ENCODE results near the gene FAM240A.

Gene FAM240A

DNA sequence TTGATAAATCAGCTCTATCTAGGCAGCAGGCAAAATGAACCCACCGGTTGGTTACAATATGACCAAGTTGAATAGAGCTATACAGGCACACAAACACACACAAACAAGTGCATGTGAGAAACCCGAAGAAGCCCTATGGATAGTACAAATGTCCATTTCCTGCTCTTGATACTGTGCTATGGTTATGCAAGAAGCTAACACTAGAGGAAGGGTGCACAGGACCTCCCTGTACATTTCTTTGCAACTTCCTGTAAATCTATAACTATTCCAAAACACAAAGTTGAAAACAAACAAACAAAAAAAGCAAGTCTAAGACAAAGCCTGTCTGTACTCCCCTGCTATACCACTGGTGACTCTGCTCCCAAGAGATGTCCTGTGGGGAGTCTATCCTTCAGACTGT, 8.2 kb upstream of the FAM240A start:
- Mint-ChIP-seq H3K36me3 (no peaks in the 10 kb centered on the region), H3K27ac (no peak overlapping the region), H3K4me1 (no peaks in the 10 kb centered on the region), H3K27me3 (no peaks in the 10 kb centered on the region), H3K9me3 (no peaks in the 10 kb centered on the region), H3K4me3 (no peak overlapping the region)
- ATAC-seq (replicated peaks) (no peak), DNase-seq (no peak)

DNA sequence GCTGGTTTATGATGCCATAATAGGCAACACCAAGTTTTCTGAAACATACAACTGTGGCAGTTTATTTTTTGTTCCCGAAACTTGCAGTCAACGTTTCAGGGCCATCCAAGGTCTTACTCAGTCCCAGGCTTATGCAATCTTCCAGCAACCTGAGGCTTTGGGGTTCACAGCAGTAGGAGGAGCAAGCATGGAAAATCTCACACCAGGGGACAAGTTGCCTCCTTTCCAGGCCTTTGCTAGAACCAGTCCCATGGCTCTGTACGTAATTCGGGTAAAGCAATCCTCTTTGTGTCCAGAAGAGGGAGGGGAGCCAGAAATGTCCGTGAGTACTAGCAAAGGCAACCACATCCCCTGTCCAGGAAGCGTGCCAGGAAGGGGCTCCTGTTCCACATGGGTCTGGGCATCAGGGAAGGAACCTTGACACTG, 4.7 kb upstream of the FAM240A start:
- no peak for DNase-seq
- Mint-ChIP-seq H3K27me3 (peaks cover 4 to 5% of the 10 kb centered on the region in 2 donors), H3K9me3 (no peaks in the 10 kb centered on the region), H3K4me1 (no peaks in the 10 kb centered on the region), H3K27ac (no peak overlapping the region), H3K36me3 (no peaks in the 10 kb centered on the region), H3K4me3 (no peak overlapping the region)
- no peak for ATAC-seq (replicated peaks)

DNA sequence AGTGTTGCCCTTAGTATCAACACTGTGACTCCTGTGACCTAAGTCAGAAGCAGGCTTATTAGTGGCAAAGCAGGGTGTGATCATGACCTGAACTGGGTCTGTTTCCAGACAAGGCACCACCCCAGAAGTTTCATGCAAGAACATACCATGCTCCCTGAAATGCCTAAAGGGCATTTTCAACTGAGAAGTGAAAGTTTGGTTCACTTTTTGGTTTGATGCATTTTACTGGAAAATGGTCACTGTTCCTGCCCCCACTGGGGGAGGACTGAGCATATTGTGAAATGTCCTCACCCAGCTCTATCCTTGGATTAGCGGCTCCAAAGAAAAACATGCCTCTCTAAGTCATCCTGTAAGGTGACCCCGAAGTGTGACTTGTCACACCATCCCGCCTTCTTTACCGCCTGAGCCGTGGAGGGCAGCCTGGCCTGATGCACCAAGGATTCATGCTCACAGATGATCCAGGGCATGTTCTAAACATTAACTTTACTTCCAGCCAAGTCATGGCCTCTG, 3.1 kb upstream of the FAM240A start:
- Mint-ChIP-seq H3K9me3 (no peaks in the 10 kb centered on the region), H3K27ac (no peak overlapping the region), H3K4me1 (no peaks in the 10 kb centered on the region), H3K36me3 (no peaks in the 10 kb centered on the region), H3K4me3 (no peak overlapping the region), H3K27me3 (peaks cover 9 to 11% of the 10 kb centered on the region in 2 donors)
- DNase-seq (no peak), ATAC-seq (replicated peaks) (no peak)

DNA sequence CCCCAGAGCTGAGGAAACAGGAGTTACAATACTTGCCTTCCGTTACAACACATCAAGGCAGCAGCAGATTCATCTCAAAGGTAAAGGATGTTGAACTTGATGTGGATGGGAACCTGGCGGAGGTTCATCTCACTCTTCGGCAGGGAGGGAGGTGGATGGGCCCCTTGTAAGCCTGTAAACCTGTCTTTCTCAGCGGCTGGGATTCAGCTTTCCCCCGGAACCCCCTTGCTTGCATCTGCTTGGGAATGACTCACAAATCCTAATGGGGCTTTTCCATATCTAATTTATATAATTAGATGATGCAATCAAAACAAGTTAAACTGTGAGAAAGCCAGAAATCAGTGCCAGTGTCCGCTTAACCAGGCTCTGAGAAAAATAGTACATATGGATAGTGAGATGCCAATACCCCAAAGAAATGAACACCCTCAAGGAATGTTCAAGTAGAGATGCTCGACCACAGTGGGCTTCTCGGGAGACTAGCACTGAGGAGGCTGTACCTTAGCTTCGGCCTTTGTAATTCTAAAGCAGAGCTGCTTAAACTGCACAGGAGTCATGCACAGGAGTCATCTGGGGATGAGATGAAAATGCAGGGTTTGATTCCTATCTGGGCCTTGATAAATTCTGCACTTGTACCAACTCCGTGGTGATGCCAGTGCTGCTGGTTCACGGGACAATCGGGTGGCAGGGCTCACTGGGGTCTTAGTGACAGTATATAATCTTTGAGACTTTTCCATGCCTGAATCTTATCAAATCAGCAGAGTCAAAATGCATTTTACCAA, 2.2 kb upstream of the FAM240A start:
- Mint-ChIP-seq H3K9me3 (no peaks in the 10 kb centered on the region), H3K27ac (no peak overlapping the region), H3K4me1 (no peaks in the 10 kb centered on the region), H3K36me3 (no peaks in the 10 kb centered on the region), H3K27me3 (peaks cover 10 to 14% of the 10 kb centered on the region in 2 donors), H3K4me3 (no peak overlapping the region)
- DNase-seq (no peak), ATAC-seq (replicated peaks) (no peak)

DNA sequence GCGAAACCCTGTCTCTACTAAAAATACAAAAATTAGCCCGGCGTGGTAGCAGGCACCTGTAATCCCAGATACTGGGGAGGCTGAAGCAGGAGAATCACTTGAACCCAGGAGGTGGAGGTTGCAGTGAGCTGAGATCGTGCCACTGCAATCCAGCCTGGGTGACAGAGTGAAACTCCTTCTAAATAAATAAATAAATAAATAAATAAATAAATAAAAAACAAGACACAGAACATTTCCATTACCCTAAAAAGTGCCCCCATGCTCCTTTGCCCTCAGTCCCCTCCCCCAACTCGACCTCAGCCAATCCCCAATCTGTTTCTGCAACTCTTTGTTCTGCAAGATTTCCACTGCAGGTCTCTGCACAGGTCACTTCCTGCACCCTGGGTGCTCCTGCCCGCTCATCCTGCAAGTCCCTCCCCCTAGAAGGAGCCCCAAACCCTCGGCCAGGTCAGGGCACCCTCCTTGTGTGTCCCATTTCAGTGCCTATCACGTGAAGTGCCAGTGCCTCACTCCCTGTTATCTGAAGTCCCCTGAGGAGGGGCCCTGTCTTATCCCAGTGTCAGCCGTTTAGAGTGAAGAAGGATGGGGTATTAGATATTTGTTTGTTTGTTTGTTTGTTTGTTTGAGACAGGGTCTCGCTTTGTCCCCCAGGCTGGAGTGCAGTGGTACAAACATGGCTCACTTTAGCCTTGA, 1.1 kb downstream of the FAM240A start:
- Mint-ChIP-seq H3K4me1 (no peaks in the 10 kb centered on the region), H3K36me3 (no peaks in the 10 kb centered on the region), H3K9me3 (no peaks in the 10 kb centered on the region), H3K4me3 (no peak overlapping the region), H3K27me3 (peaks cover 25 to 29% of the 10 kb centered on the region in 2 donors), H3K27ac (no peak overlapping the region)
- no peak for ATAC-seq (replicated peaks)
- no peak for DNase-seq

DNA sequence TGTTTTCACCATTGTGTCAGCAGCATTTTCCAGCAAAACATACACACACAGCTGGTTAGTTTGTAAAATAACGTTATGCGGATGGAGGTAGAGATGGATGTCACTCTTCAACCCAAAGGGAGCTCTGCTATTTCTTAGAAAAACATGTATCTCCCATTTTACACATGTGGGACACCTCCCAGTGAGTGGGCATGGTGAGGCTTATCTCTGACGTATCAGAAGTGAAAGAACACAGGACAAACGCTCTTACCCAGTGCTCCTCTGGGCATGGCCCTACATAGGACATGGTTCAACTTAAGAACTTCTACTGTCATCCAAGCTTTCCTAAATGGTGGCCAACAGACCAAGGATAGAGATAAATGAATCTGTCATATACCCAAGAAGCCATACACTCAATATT, 2.1 kb downstream of the FAM240A start:
- no peak for ATAC-seq (replicated peaks)
- DNase-seq: no peak
- Mint-ChIP-seq H3K36me3 (no peaks in the 10 kb centered on the region), H3K4me3 (no peak overlapping the region), H3K9me3 (no peaks in the 10 kb centered on the region), H3K27me3 (peaks cover 25 to 37% of the 10 kb centered on the region in 2 donors), H3K4me1 (no peaks in the 10 kb centered on the region), H3K27ac (no peak overlapping the region)

DNA sequence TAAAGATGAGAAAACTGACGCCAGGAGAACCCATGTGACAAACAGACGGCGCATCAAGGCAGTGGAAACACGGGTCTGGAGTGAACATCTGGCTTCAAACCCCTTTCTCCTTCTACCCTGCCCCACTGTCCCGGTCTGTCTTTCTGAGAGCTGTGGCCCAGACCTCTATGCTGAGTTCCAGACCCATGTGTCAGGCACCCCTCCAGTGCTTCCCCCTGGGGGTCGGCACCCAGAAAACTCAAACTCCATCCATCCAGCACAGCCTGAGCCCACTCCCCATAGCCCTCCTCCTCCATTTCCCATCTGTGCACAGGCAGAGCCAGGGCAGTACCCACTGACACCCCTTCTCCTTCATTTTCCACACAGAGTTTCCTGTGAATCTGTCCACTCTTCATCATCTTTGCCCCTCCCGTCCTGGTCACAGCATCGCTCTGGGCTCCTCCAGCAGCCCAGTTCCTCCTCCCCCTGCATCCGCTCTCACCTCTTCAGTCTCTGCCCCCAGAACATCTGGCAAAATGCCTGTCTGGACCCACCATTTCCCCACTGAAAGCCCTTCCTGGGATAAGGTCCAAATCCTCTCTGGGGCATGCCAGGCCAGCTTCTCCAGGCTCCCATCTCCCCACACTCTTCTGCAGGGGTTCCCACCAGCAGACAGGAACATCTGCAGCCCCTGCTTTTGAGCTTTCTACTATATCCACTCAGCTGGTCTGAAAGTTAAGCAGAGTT, 2.9 kb downstream of the FAM240A start:
- Mint-ChIP-seq H3K27me3 (peaks cover 29 to 45% of the 10 kb centered on the region in 2 donors), H3K27ac (no peak overlapping the region), H3K4me1 (no peaks in the 10 kb centered on the region), H3K9me3 (no peaks in the 10 kb centered on the region), H3K4me3 (no peak overlapping the region), H3K36me3 (no peaks in the 10 kb centered on the region)
- DNase-seq (no peak), ATAC-seq (replicated peaks) (no peak)

DNA sequence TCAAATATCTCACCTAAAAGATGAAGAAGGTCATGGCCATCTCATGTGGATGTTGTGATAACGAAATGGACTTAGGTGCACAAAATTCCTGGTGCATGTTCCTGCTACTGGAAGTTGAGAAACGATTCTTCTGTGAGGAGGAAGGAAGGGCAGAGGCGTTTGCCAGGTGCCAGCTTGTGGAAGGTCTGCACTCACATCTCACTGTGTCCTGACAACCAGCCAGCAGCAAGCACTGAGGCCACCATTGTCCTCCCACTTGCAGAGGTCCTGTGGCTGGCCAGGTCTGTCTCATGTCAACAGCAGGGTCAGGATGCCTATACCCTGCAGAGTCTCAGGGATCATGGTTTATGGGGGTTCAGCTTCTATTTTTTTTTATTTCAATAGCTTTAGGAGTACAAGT, 3.7 kb downstream of the FAM240A start:
- ATAC-seq (replicated peaks) (no peak), DNase-seq (no peak)
- H3K4me3 Mint-ChIP-seq: no peak overlapping the region
- no peak overlapping the region for H3K27ac Mint-ChIP-seq
- no peaks in the 10 kb centered on the region for H3K9me3 Mint-ChIP-seq
- no peaks in the 10 kb centered on the region for H3K4me1 Mint-ChIP-seq
- peaks cover 27 to 46% of the 10 kb centered on the region in 2 donors for H3K27me3 Mint-ChIP-seq
- no peaks in the 10 kb centered on the region for H3K36me3 Mint-ChIP-seq

DNA sequence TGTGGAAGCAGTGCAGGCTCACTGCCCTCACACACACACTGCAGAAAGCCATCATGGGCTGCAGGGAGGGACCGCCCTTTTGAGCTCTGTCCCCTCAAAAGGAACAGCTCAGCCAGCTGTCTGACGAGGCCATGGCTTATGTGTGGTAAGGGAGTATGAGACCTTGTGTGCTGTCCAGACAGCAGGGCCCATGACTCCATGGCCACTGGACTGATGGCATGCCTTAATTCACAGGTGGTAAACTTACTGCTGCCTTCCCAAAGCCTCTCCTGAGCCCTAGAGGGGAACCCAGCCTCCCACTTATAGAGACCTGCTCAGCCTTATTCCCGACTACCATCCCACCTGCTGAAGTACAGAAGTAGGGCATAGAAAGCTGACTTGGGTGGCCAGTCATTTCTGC, 5.6 kb downstream of the FAM240A start:
- no peaks in the 10 kb centered on the region for H3K9me3 Mint-ChIP-seq
- peaks cover 25 to 44% of the 10 kb centered on the region in 2 donors for H3K27me3 Mint-ChIP-seq
- H3K4me1 Mint-ChIP-seq: no peaks in the 10 kb centered on the region
- H3K36me3 Mint-ChIP-seq: no peaks in the 10 kb centered on the region
- DNase-seq (no peak), ATAC-seq (replicated peaks) (no peak)
- H3K4me3 Mint-ChIP-seq: no peak overlapping the region
- no peak overlapping the region for H3K27ac Mint-ChIP-seq

DNA sequence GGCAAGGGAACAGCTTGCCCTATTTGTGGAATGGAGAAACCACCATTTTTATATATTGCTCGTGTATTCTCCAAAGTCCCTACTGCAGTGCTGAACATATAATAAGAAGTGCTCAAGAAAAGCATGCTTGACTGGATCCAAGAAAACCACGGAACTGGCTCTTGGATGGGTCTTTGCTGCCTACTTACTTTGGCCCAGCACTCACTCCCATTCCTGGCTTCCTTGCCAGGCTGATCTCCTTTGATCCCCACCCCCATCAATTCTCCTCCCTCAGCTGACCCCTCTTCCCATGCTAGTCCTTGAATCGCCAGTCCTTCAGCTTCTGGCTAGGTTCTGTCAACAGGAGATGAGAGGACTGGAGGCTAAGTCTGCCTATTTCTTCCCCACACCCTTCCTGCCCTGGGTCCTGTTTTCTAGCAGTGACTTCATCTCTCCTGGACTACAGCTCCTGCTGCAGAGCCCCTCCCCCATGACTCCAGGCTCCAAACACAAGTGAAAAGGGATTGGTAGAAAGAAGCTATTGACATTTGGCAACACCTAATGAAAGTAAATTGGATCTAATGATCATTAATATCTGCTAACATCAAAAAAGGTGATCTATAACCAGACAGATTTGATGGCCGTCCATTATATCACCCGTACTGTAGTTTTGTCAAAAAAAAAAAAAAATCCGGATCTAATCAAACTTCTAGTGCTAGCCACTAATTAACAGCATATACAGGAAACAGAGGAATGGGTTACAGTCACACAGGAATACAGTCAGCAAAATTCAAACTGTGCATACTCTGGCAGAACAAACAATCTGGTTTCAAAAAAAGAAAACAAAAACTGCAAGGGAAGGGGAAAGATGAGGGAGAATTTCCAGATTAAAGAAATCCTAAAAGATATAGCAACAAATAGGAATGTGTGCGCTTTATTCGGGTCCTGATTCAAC, 7.8 kb downstream of the FAM240A start:
- ATAC-seq (replicated peaks) (no peak), DNase-seq (no peak)
- Mint-ChIP-seq H3K27ac (no peak overlapping the region), H3K4me1 (no peaks in the 10 kb centered on the region), H3K36me3 (no peaks in the 10 kb centered on the region), H3K4me3 (no peak overlapping the region), H3K9me3 (no peaks in the 10 kb centered on the region), H3K27me3 (peaks cover 19 to 43% of the 10 kb centered on the region in 2 donors)

DNA sequence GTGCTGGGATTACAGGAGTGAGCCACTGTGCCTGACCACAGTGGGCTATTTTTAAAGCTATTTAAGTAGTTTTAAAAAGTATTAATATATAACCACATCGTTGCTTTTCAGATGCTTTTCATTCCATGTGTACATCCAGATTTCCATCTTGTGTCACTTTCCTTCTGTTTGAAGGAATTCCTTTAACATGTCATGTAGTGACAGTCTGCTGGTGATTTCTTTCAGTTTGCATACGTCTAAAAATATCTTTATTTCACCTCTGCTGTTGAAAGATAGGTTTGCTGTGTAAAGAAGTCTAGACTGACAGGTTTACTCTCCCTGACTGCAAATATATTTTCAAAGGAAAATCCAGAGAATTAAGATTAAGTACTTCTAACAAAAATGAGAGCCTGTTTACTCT, 12.2 kb downstream of the FAM240A start:
- DNase-seq (no peak), ATAC-seq (replicated peaks) (no peak)
- Mint-ChIP-seq H3K27me3 (peaks cover 4 to 19% of the 10 kb centered on the region in 2 donors), H3K4me1 (peaks cover 4 to 6% of the 10 kb centered on the region in 2 donors), H3K9me3 (no peaks in the 10 kb centered on the region), H3K36me3 (no peaks in the 10 kb centered on the region), H3K27ac (no peak overlapping the region), H3K4me3 (no peak overlapping the region)

DNA sequence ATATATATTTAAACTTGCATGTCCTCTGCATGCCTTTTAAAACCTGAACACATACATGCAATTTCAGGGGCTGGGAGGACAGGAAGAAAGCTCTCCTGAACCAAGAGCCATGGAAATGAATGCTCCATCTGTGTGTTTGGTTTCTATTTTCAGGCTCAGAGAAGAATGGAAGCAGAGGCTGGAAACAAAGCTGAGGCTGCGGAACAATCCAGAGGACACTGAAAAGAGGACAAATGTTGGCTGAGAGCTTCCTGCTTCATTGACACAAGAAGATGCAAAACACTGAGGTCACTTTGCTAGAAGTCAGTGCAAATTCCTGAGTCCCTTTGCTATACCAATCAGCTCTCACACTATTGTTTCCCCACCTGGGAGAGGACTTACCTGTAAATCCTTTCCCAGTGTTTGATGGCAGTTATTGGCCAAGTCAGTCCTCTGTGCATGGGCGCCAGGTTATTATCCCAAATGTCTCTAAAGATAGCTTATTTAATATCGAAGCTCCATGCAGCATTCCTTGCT, 12.7 kb downstream of the FAM240A start:
- Mint-ChIP-seq H3K36me3 (no peaks in the 10 kb centered on the region), H3K4me1 (peaks cover 6 to 10% of the 10 kb centered on the region in 2 donors), H3K27ac (no peak overlapping the region), H3K4me3 (no peak overlapping the region), H3K9me3 (no peaks in the 10 kb centered on the region), H3K27me3 (peaks cover 2 to 14% of the 10 kb centered on the region in 2 donors)
- DNase-seq (no peak), ATAC-seq (replicated peaks) (no peak)

DNA sequence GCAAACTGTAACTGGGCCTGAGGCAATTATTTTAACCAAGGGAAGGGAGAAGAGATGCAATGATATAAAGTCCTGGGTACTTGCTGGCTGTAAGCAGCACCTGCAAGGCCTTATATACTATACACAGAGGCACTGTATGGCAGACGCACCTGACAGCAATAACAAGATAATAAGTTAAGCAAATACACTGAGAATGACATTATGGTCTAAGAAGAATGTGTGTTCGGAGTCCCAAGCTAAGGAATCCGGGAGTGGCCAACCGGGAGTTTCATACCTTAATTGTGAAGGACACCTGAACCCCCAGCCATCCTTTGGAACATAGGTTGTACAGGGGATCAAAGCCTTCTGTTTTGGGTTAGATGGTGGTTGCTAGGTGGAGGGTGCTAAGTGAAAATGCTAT, 13.7 kb downstream of the FAM240A start:
- Mint-ChIP-seq H3K4me3 (no peak overlapping the region), H3K27me3 (peaks cover 0 to 8% of the 10 kb centered on the region in 2 donors), H3K36me3 (no peaks in the 10 kb centered on the region), H3K4me1 (peaks cover 9 to 15% of the 10 kb centered on the region in 2 donors), H3K9me3 (no peaks in the 10 kb centered on the region), H3K27ac (no peak overlapping the region)
- ATAC-seq (replicated peaks) (no peak), DNase-seq (no peak)

All from stimulated activated naive B cell treated with anti-CD40 and anti-IgM and Interleukin-4, amounts not matched to agents 10 μg/mL and 1 μg/mL and 100 μg/mL, for 72 hours (primary cell).